Mesendoderm (in vitro differentiated cells): ENCODE data around the gene ZKSCAN1.
A peak's percentile ranks its signal among the peaks of the same experiment; 100 is the strongest.

Experiments
- DNase-seq: peaks from one replicate; pipeline ENCODE4 v3.0.0; 2013
- H2AK5ac ChIP-seq: 2 replicates; pipeline ENCODE4 v1.6.1; 2013; ENCODE audit warnings: low read length, inconsistent platforms
- H2BK120ac ChIP-seq: 2 replicates; pipeline ENCODE4 v1.6.1; 2013; ENCODE audit warnings: low read depth, mild to moderate bottlenecking, low read length, moderate library complexity, mixed read lengths
- H2BK15ac ChIP-seq: replicated peaks from 2 replicates; pipeline ENCODE4 v1.6.1; 2013; ENCODE audit warnings: low read depth, mild to moderate bottlenecking, moderate library complexity
- H2BK5ac ChIP-seq: 2 replicates; pipeline ENCODE4 v1.6.1; 2013; ENCODE audit warnings: low read length, inconsistent platforms
- H3K18ac ChIP-seq: 2 replicates; pipeline ENCODE4 v1.6.1; 2013; ENCODE audit warnings: mild to moderate bottlenecking, low read length, mixed read lengths
- H3K23ac ChIP-seq: one replicate; pipeline ENCODE4 v1.6.1; 2013; ENCODE audit warnings: low read length
- H3K27ac ChIP-seq: 2 replicates; pipeline ENCODE4 v1.5.1; 2013; ENCODE audit warnings: low read depth, mild to moderate bottlenecking, inconsistent platforms, low read length, moderate library complexity
- H3K27me3 ChIP-seq: 2 replicates; pipeline ENCODE4 v1.6.1; 2013; ENCODE audit warnings: low read length, control low read depth, mild to moderate bottlenecking, inconsistent platforms; ENCODE audit not compliant: insufficient read depth, poor library complexity
- H3K36me3 ChIP-seq: 2 replicates; pipeline ENCODE4 v1.6.1; 2013; ENCODE audit warnings: low read length, inconsistent platforms; ENCODE audit not compliant: control insufficient read depth, insufficient read depth
- H3K4ac ChIP-seq: one replicate; pipeline ENCODE4 v1.6.1; 2013; ENCODE audit warnings: low read depth, mild to moderate bottlenecking, low read length, moderate library complexity
- H3K4me1 ChIP-seq: 2 replicates; pipeline ENCODE4 v1.6.1; 2013; ENCODE audit warnings: low read depth, low read length, inconsistent platforms; ENCODE audit not compliant: control insufficient read depth
- H3K4me2 ChIP-seq: 2 replicates; pipeline ENCODE4 v1.6.1; 2013; ENCODE audit warnings: low read length
- H3K4me3 ChIP-seq: 2 replicates; pipeline ENCODE4 v1.5.1; 2013; ENCODE audit warnings: mild to moderate bottlenecking, low read length
- H3K56ac ChIP-seq: one replicate; pipeline ENCODE4 v1.6.1; 2013; ENCODE audit warnings: low read length
- H3K79me1 ChIP-seq: 2 replicates; pipeline ENCODE4 v1.6.1; 2013; ENCODE audit warnings: low read length, inconsistent platforms
- H3K79me2 ChIP-seq: 2 replicates; pipeline ENCODE4 v1.6.1; 2013; ENCODE audit warnings: mild to moderate bottlenecking, low read length; ENCODE audit not compliant: control insufficient read depth, insufficient read depth
- H3K9ac ChIP-seq: 2 replicates; pipeline ENCODE4 v1.6.1; 2013; ENCODE audit warnings: low read length, inconsistent platforms
- H4K5ac ChIP-seq: one replicate; pipeline ENCODE4 v1.6.1; 2013; ENCODE audit warnings: low read length
- H4K8ac ChIP-seq: one replicate; pipeline ENCODE4 v1.6.1; 2013; ENCODE audit warnings: low read depth, mild to moderate bottlenecking, control low read depth, low read length, moderate library complexity
- WGBS: extraction: QIAGEN DNeasy Blood & Tissue Kit; methylation state at CpG from one replicate; pipeline ENCODE4 v1.1.7; 2013; ENCODE audit warnings: low lambda C conversion rate, missing lambda C conversion rate; ENCODE audit not compliant: insufficient coverage; ENCODE audit errors: extremely low coverage; 5-methylcytosine and 5-hydroxymethylcytosine counted together

ZKSCAN1 gene

GRCh38 chr7:100065452-100066186 lies 50.2 kb downstream of the ZKSCAN1 start:
- Histone ChIP-seq H3K9ac (no peak overlapping the region), H3K4ac (no peak overlapping the region), H3K79me2 (no peaks in the 10 kb centered on the region), H3K4me2 (no peak overlapping the region), H2BK15ac (no peak overlapping the region), H3K27me3 (no peaks in the 10 kb centered on the region), H3K23ac (no peak overlapping the region), H4K5ac (no peak overlapping the region), H3K4me1 (no peaks in the 10 kb centered on the region), H3K4me3 (no peak overlapping the region), H3K18ac (no peak overlapping the region), H2AK5ac (no peak overlapping the region), H4K8ac (no peak overlapping the region), H2BK5ac (no peak overlapping the region), H3K27ac (no peak overlapping the region), H2BK120ac (no peak overlapping the region), H3K56ac (no peak overlapping the region), H3K36me3 (peaks cover 20% of the 10 kb centered on the region), H3K79me1 (no peaks in the 10 kb centered on the region)
- no peak for DNase-seq
- no CpG with 5 or more reads among the region's 8 CpGs for WGBS

GRCh38 chr7:100066953-100067352 lies 51.6 kb downstream of the ZKSCAN1 start:
- WGBS: no CpG with 5 or more reads among the region's 7 CpGs
- Histone ChIP-seq H2BK120ac (no peak overlapping the region), H3K27ac (no peak overlapping the region), H2BK5ac (no peak overlapping the region), H3K79me1 (no peaks in the 10 kb centered on the region), H3K4me1 (no peaks in the 10 kb centered on the region), H3K23ac (no peak overlapping the region), H3K36me3 (peaks cover 29% of the 10 kb centered on the region), H3K4ac (no peak overlapping the region), H3K56ac (no peak overlapping the region), H4K5ac (no peak overlapping the region), H3K9ac (no peak overlapping the region), H4K8ac (no peak overlapping the region), H3K4me3 (no peak overlapping the region), H3K79me2 (no peaks in the 10 kb centered on the region), H2BK15ac (no peak overlapping the region), H3K4me2 (no peak overlapping the region), H3K18ac (no peak overlapping the region), H3K27me3 (no peaks in the 10 kb centered on the region), H2AK5ac (no peak overlapping the region)
- DNase-seq: no peak

GRCh38 chr7:100069991-100070390 lies 54.6 kb downstream of the ZKSCAN1 start:
- H2BK15ac ChIP-seq: no peak overlapping the region
- no peaks in the 10 kb centered on the region for H3K4me1 ChIP-seq
- H2BK5ac ChIP-seq: no peak overlapping the region
- peaks cover 1% of the 10 kb centered on the region for H3K79me1 ChIP-seq
- H3K36me3 ChIP-seq: peaks cover 41% of the 10 kb centered on the region
- H3K4me3 ChIP-seq: peak overlapping the region; percentile 23
- H3K23ac ChIP-seq: no peak overlapping the region
- no peak overlapping the region for H3K18ac ChIP-seq
- no peak overlapping the region for H4K8ac ChIP-seq
- no CpG with 5 or more reads among the region's 5 CpGs for WGBS
- no peak overlapping the region for H2BK120ac ChIP-seq
- no peak overlapping the region for H3K4me2 ChIP-seq
- no peak overlapping the region for H4K5ac ChIP-seq
- no peak overlapping the region for H3K4ac ChIP-seq
- H3K27me3 ChIP-seq: no peaks in the 10 kb centered on the region
- no peak overlapping the region for H2AK5ac ChIP-seq
- no peak overlapping the region for H3K9ac ChIP-seq
- no peak overlapping the region for H3K27ac ChIP-seq
- DNase-seq: no peak
- H3K56ac ChIP-seq: no peak overlapping the region
- no peaks in the 10 kb centered on the region for H3K79me2 ChIP-seq

- Histone ChIP-seq H3K27ac (no peak overlapping the region), H2BK15ac (no peak overlapping the region), H3K23ac (no peak overlapping the region), H3K4me2 (no peak overlapping the region), H3K56ac (no peak overlapping the region), H3K79me2 (no peaks in the 10 kb centered on the region), H3K18ac (no peak overlapping the region), H3K79me1 (peaks cover 9% of the 10 kb centered on the region), H3K4ac (no peak overlapping the region), H3K27me3 (no peaks in the 10 kb centered on the region), H2BK120ac (no peak overlapping the region), H2BK5ac (no peak overlapping the region), H2AK5ac (no peak overlapping the region), H3K9ac (no peak overlapping the region), H3K36me3 (peaks cover 49% of the 10 kb centered on the region), H3K4me1 (no peaks in the 10 kb centered on the region), H3K4me3 (peak overlapping the region; percentile 31), H4K8ac (no peak overlapping the region), H4K5ac (no peak overlapping the region)
- DNase-seq: peak; percentile 34
- WGBS: no CpG with 5 or more reads among the region's 11 CpGs
Measured at GRCh38 chr7:100071018-100071723, 55.8 kb downstream of the ZKSCAN1 start.

- Histone ChIP-seq H3K27me3 (no peaks in the 10 kb centered on the region), H2BK5ac (no peak overlapping the region), H2BK15ac (no peak overlapping the region), H2AK5ac (no peak overlapping the region), H4K8ac (no peak overlapping the region), H2BK120ac (no peak overlapping the region), H3K23ac (no peak overlapping the region), H3K36me3 (peaks cover 50% of the 10 kb centered on the region), H3K79me1 (peaks cover 11% of the 10 kb centered on the region), H3K56ac (no peak overlapping the region), H3K4me1 (no peaks in the 10 kb centered on the region), H4K5ac (no peak overlapping the region), H3K4ac (no peak overlapping the region), H3K9ac (no peak overlapping the region), H3K4me2 (no peak overlapping the region), H3K4me3 (peak overlapping the region; percentile 2), H3K79me2 (peaks cover 5% of the 10 kb centered on the region), H3K27ac (no peak overlapping the region), H3K18ac (no peak overlapping the region)
- no CpG with 5 or more reads among the region's 10 CpGs for WGBS
- no peak for DNase-seq
Measured at GRCh38 chr7:100072462-100072861, 57.1 kb downstream of the ZKSCAN1 start.
